ENCODE results near the gene TPRG1.

The TPRG1 gene

GRCh38 chr3:189301479-189301878 lies 129.7 kb downstream of the TPRG1 start:
- no peak for DNase-seq
- no peaks in the 10 kb centered on the region for H3K4me1 ChIP-seq (ENCODE audit: control insufficient read depth, insufficient read depth, low read length, poor library complexity, severe bottlenecking)
- H3K27ac ChIP-seq (ENCODE audit: insufficient read depth, low read length, poor library complexity, severe bottlenecking), result no peak overlapping the region
- H3K9me3 ChIP-seq (ENCODE audit: control insufficient read depth, low read length), result no peaks in the 10 kb centered on the region
- H3K36me3 ChIP-seq (ENCODE audit: control insufficient read depth, insufficient read depth, low read length), result no peaks in the 10 kb centered on the region
- no peak overlapping the region for H3K4me3 ChIP-seq (ENCODE audit: insufficient read depth, low read depth, low read length, poor library complexity, severe bottlenecking)
- H3K27me3 ChIP-seq (replicated peaks; ENCODE audit: control insufficient read depth, insufficient read depth, low read length, poor library complexity, severe bottlenecking), result no peaks in the 10 kb centered on the region

- H3K4me1 ChIP-seq (ENCODE audit: control insufficient read depth, insufficient read depth, low read length, poor library complexity, severe bottlenecking), result no peaks in the 10 kb centered on the region
Measured at GRCh38 chr3:189303584-189303983, 131.8 kb downstream of the TPRG1 start.

GRCh38 chr3:189304465-189305351 lies 132.9 kb downstream of the TPRG1 start:
- no peak overlapping the region for H3K27ac ChIP-seq (ENCODE audit: insufficient read depth, low read length, poor library complexity, severe bottlenecking)
- no peaks in the 10 kb centered on the region for H3K36me3 ChIP-seq (ENCODE audit: control insufficient read depth, insufficient read depth, low read length)
- H3K4me3 ChIP-seq (ENCODE audit: insufficient read depth, low read depth, low read length, poor library complexity, severe bottlenecking), result no peak overlapping the region
- DNase-seq, result no peak
- no peaks in the 10 kb centered on the region for H3K9me3 ChIP-seq (ENCODE audit: control insufficient read depth, low read length)
- H3K4me1 ChIP-seq (ENCODE audit: control insufficient read depth, insufficient read depth, low read length, poor library complexity, severe bottlenecking), result no peaks in the 10 kb centered on the region
- H3K27me3 ChIP-seq (replicated peaks; ENCODE audit: control insufficient read depth, insufficient read depth, low read length, poor library complexity, severe bottlenecking), result no peaks in the 10 kb centered on the region

More at GRCh38 chr3:189303584-189303983, 131.8 kb downstream of the TPRG1 start:
- Histone ChIP-seq H3K27me3 (replicated peaks; ENCODE audit: control insufficient read depth, insufficient read depth, low read length, poor library complexity, severe bottlenecking) (no peaks in the 10 kb centered on the region), H3K27ac (ENCODE audit: insufficient read depth, low read length, poor library complexity, severe bottlenecking) (no peak overlapping the region), H3K9me3 (ENCODE audit: control insufficient read depth, low read length) (no peaks in the 10 kb centered on the region), H3K36me3 (ENCODE audit: control insufficient read depth, insufficient read depth, low read length) (no peaks in the 10 kb centered on the region), H3K4me3 (ENCODE audit: insufficient read depth, low read depth, low read length, poor library complexity, severe bottlenecking) (no peak overlapping the region)
- DNase-seq, result no peak

GRCh38 chr3:189305412-189305811 lies 133.6 kb downstream of the TPRG1 start:
- Histone ChIP-seq H3K27me3 (replicated peaks; ENCODE audit: control insufficient read depth, insufficient read depth, low read length, poor library complexity, severe bottlenecking) (no peaks in the 10 kb centered on the region), H3K4me3 (ENCODE audit: insufficient read depth, low read depth, low read length, poor library complexity, severe bottlenecking) (no peak overlapping the region), H3K36me3 (ENCODE audit: control insufficient read depth, insufficient read depth, low read length) (no peaks in the 10 kb centered on the region), H3K27ac (ENCODE audit: insufficient read depth, low read length, poor library complexity, severe bottlenecking) (no peak overlapping the region), H3K9me3 (ENCODE audit: control insufficient read depth, low read length) (no peaks in the 10 kb centered on the region), H3K4me1 (ENCODE audit: control insufficient read depth, insufficient read depth, low read length, poor library complexity, severe bottlenecking) (no peaks in the 10 kb centered on the region)
- no peak for DNase-seq

GRCh38 chr3:189307963-189308362 lies 136.2 kb downstream of the TPRG1 start:
- Histone ChIP-seq H3K36me3 (ENCODE audit: control insufficient read depth, insufficient read depth, low read length) (no peaks in the 10 kb centered on the region), H3K4me1 (ENCODE audit: control insufficient read depth, insufficient read depth, low read length, poor library complexity, severe bottlenecking) (no peaks in the 10 kb centered on the region), H3K4me3 (ENCODE audit: insufficient read depth, low read depth, low read length, poor library complexity, severe bottlenecking) (no peak overlapping the region), H3K27me3 (replicated peaks; ENCODE audit: control insufficient read depth, insufficient read depth, low read length, poor library complexity, severe bottlenecking) (no peaks in the 10 kb centered on the region), H3K9me3 (ENCODE audit: control insufficient read depth, low read length) (no peaks in the 10 kb centered on the region), H3K27ac (ENCODE audit: insufficient read depth, low read length, poor library complexity, severe bottlenecking) (no peak overlapping the region)
- no peak for DNase-seq

- Histone ChIP-seq H3K27me3 (replicated peaks; ENCODE audit: control insufficient read depth, insufficient read depth, low read length, poor library complexity, severe bottlenecking) (no peaks in the 10 kb centered on the region), H3K4me1 (ENCODE audit: control insufficient read depth, insufficient read depth, low read length, poor library complexity, severe bottlenecking) (no peaks in the 10 kb centered on the region), H3K4me3 (ENCODE audit: insufficient read depth, low read depth, low read length, poor library complexity, severe bottlenecking) (no peak overlapping the region), H3K27ac (ENCODE audit: insufficient read depth, low read length, poor library complexity, severe bottlenecking) (no peak overlapping the region), H3K36me3 (ENCODE audit: control insufficient read depth, insufficient read depth, low read length) (no peaks in the 10 kb centered on the region), H3K9me3 (ENCODE audit: control insufficient read depth, low read length) (no peaks in the 10 kb centered on the region)
- DNase-seq, result no peak
Measured at GRCh38 chr3:189308608-189309007, 136.8 kb downstream of the TPRG1 start.

- Histone ChIP-seq H3K36me3 (ENCODE audit: control insufficient read depth, insufficient read depth, low read length) (no peaks in the 10 kb centered on the region), H3K9me3 (ENCODE audit: control insufficient read depth, low read length) (no peaks in the 10 kb centered on the region), H3K27me3 (replicated peaks; ENCODE audit: control insufficient read depth, insufficient read depth, low read length, poor library complexity, severe bottlenecking) (no peaks in the 10 kb centered on the region), H3K27ac (ENCODE audit: insufficient read depth, low read length, poor library complexity, severe bottlenecking) (no peak overlapping the region), H3K4me3 (ENCODE audit: insufficient read depth, low read depth, low read length, poor library complexity, severe bottlenecking) (no peak overlapping the region), H3K4me1 (ENCODE audit: control insufficient read depth, insufficient read depth, low read length, poor library complexity, severe bottlenecking) (no peaks in the 10 kb centered on the region)
- no peak for DNase-seq
Measured at GRCh38 chr3:189309400-189309975, 137.7 kb downstream of the TPRG1 start.

- Histone ChIP-seq H3K27ac (ENCODE audit: insufficient read depth, low read length, poor library complexity, severe bottlenecking) (no peak overlapping the region), H3K4me3 (ENCODE audit: insufficient read depth, low read depth, low read length, poor library complexity, severe bottlenecking) (no peak overlapping the region), H3K4me1 (ENCODE audit: control insufficient read depth, insufficient read depth, low read length, poor library complexity, severe bottlenecking) (no peaks in the 10 kb centered on the region), H3K27me3 (replicated peaks; ENCODE audit: control insufficient read depth, insufficient read depth, low read length, poor library complexity, severe bottlenecking) (no peaks in the 10 kb centered on the region), H3K36me3 (ENCODE audit: control insufficient read depth, insufficient read depth, low read length) (no peaks in the 10 kb centered on the region), H3K9me3 (ENCODE audit: control insufficient read depth, low read length) (no peaks in the 10 kb centered on the region)
- no peak for DNase-seq
Measured at GRCh38 chr3:189311521-189311920, 139.8 kb downstream of the TPRG1 start.

GRCh38 chr3:189312866-189313265 lies 141.1 kb downstream of the TPRG1 start:
- no peak for DNase-seq

GRCh38 chr3:189316296-189317019 lies 144.7 kb downstream of the TPRG1 start:
- DNase-seq, result no peak
- Histone ChIP-seq H3K4me3 (ENCODE audit: insufficient read depth, low read depth, low read length, poor library complexity, severe bottlenecking) (no peak overlapping the region), H3K4me1 (ENCODE audit: control insufficient read depth, insufficient read depth, low read length, poor library complexity, severe bottlenecking) (no peaks in the 10 kb centered on the region), H3K27me3 (replicated peaks; ENCODE audit: control insufficient read depth, insufficient read depth, low read length, poor library complexity, severe bottlenecking) (no peaks in the 10 kb centered on the region), H3K27ac (ENCODE audit: insufficient read depth, low read length, poor library complexity, severe bottlenecking) (no peak overlapping the region), H3K9me3 (ENCODE audit: control insufficient read depth, low read length) (no peaks in the 10 kb centered on the region), H3K36me3 (ENCODE audit: control insufficient read depth, insufficient read depth, low read length) (no peaks in the 10 kb centered on the region)

More at GRCh38 chr3:189312866-189313265, 141.1 kb downstream of the TPRG1 start:
- Histone ChIP-seq H3K4me1 (ENCODE audit: control insufficient read depth, insufficient read depth, low read length, poor library complexity, severe bottlenecking) (no peaks in the 10 kb centered on the region), H3K9me3 (ENCODE audit: control insufficient read depth, low read length) (no peaks in the 10 kb centered on the region), H3K36me3 (ENCODE audit: control insufficient read depth, insufficient read depth, low read length) (no peaks in the 10 kb centered on the region), H3K27ac (ENCODE audit: insufficient read depth, low read length, poor library complexity, severe bottlenecking) (no peak overlapping the region), H3K4me3 (ENCODE audit: insufficient read depth, low read depth, low read length, poor library complexity, severe bottlenecking) (no peak overlapping the region), H3K27me3 (replicated peaks; ENCODE audit: control insufficient read depth, insufficient read depth, low read length, poor library complexity, severe bottlenecking) (no peaks in the 10 kb centered on the region)
